HG02642 (cell line): ENCODE measurements around the gene KCNJ6.
"Not testable (repeated sequence)": the region's sequence is repeated elsewhere in the genome, so short reads cannot be mapped to it uniquely, and the experiment has no call there.

Experiments
- ATAC-seq: cut with Tn5 transposase; IDR thresholded peaks from one replicate; pipeline ENCODE4 v1.9.1; 2021; ENCODE audit warnings: mild to moderate bottlenecking; ENCODE audit not compliant: unreplicated experiment, poor library complexity

Gene KCNJ6

GRCh38 chr21:37695111-37695510 lies 221.1 kb downstream of the KCNJ6 start:
- no peak for ATAC-seq

GRCh38 chr21:37688952-37689659 lies 227.2 kb downstream of the KCNJ6 start:
- ATAC-seq, result no peak

- no peak for ATAC-seq
Measured at GRCh38 chr21:37686991-37687810, 229.1 kb downstream of the KCNJ6 start.

- ATAC-seq, result no peak
Measured at GRCh38 chr21:37684547-37684946, 231.7 kb downstream of the KCNJ6 start.

GRCh38 chr21:37684115-37684493 lies 232.2 kb downstream of the KCNJ6 start:
- ATAC-seq, result no peak

GRCh38 chr21:37683396-37684114 lies 232.7 kb downstream of the KCNJ6 start:
- no peak for ATAC-seq

DNA sequence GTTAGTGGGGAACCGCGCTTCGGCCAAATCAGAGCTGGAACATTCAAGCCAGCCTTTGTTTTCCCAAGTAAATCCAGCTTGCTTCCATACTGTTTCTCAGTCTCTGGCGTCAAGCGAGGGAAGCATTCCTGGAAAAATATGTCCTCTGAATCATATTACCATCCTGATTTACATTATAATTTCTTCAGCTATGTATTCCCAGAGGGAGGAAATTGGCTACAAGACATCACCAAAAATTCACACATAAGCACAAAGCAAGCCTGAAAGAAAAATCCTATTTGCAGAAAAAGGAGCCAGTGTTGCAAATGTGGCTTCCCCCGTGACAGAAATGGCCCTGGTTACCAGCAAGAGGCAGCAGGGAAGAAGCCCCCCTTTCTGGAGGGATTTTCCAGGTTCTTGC lies 233.3 kb downstream of the KCNJ6 start:
- no peak for ATAC-seq

DNA sequence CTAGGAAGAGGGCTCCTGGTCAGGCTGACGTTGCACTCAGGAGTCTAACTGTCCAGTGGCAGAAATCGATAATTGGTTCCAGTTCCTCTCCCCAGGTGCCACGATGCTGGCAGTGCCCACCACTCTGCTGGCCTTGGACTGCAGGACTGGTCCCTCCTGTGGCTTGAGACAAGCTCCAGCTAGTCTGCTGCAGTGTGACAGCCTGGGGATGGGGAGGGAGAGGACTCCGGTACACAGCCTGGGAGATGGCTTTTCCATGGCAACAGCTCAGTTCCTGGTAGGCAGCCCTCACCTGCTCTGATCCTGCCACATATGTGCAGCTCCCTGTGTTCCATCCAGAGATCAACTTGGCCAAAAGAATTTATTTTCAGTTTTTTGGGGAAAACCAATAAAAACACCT lies 239.3 kb downstream of the KCNJ6 start:
- ATAC-seq, result no peak

- ATAC-seq, result no peak
Measured at GRCh38 chr21:37675202-37675801, 241.0 kb downstream of the KCNJ6 start.

DNA sequence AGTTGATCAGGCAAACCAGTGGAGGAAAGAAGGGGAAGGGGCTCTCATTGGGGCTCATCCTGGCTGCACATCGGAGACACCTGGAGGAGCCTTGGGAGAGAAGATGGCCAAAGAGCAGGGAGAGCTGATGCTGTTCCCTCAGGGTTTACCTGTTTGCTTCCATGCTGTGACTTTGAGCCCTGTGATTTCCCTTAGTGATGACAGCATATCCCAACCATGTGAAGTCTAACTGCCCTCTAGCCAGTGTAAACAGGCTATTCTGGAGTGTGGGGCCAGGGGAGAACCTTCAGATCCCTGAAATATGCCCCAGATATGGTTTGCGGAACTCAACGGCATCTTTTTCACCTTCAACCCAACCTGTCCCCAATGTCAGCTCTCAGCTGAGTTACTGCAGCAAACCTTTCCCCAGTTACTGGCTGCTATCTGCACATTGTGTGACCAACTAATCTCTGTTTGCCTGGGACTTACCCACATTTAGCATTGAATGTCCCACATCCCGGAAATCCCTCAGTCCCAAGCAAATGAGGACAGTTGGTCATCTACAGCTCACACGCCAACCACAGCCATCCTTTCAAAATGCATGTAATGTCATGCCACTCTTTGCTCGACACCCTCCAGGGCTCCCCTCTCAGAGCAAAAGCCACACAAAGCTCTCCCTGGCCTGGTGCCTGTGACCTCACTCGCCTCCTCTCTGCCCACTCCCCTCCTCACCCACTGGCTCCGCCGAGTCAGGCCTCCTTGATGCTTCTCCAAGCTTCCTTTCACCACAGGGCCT lies 242.3 kb downstream of the KCNJ6 start:
- no peak for ATAC-seq

GRCh38 chr21:37671381-37671780 lies 244.9 kb downstream of the KCNJ6 start:
- no peak for ATAC-seq

- ATAC-seq, result no peak
Measured at GRCh38 chr21:37670883-37671282, 245.4 kb downstream of the KCNJ6 start.

DNA sequence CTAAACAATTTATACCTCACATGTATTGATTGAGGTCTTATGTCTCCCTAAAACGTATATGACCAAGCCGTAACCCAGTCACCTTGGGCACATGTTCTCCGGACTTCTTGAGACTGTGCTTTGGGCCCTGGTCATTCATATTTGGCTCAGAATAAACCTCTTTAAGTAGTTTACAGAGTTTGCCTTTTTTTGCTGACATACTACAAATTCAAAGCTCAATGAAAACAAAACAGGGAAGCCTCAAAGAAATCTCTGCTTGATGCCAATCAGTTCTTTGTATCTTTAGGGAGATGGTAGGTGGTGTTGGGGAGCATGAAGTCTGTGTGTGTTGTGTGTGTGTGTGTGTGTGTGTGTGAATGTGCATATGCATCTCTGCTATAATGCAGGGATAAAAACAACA lies 247.0 kb downstream of the KCNJ6 start:
- ATAC-seq, result no peak

DNA sequence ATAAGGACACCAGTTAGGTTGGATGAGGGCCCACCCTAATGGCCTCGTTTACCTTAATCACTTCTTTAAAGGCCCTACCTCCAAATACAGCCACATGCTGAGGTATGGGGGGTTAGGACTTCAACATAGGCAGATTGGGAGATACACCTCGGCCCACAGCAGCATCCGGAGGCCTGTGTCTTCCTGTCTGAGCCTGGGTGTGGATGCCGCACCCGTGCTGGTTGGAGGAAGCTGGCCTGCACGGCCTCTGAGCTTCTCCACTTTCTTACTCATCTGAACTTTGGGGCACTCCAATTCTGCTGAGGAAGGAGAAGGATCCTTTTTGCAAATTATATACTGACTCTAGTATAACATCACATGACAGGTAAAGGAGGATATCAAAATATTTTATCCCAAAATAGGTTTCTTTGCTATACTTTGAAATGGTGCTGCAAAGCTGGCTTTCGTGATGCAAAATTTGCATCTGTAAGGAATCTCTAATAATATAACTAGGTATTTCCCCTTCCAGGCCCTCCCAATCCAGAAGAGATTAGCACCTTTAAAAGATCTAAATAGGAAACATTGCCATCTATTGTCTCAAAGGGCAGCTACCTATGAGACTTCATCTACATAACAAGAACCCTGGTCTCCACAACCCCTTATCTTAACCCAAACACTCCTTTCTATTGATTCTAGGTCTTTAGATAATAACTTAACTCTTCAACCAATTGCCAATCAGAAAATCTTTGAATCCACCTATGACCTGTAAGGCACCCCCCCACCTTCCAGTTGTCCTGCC lies 247.6 kb downstream of the KCNJ6 start:
- no peak for ATAC-seq

GRCh38 chr21:37667380-37667779 lies 248.9 kb downstream of the KCNJ6 start:
- no peak for ATAC-seq

GRCh38 chr21:37665230-37666024 lies 250.8 kb downstream of the KCNJ6 start:
- no peak for ATAC-seq

DNA sequence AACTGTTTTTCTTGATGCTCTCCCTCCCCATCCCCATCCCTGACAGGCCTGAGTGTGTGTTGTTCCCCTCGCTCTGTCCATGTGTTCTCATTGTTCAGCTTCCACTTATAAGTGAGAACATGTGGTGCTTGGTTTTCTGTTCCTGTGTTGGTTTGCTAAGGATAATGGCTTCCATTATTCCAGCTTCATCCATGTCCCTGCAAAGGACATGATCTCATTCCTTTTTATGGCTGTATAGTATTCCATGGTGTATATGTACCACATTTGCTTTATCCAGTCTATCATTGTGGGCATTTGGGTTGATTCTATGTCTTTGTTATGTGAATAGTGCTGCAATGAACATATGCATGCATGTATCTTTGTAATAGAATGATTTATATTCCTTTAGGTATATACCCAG lies 254.0 kb downstream of the KCNJ6 start:
- ATAC-seq, result not testable (repeated sequence)

DNA sequence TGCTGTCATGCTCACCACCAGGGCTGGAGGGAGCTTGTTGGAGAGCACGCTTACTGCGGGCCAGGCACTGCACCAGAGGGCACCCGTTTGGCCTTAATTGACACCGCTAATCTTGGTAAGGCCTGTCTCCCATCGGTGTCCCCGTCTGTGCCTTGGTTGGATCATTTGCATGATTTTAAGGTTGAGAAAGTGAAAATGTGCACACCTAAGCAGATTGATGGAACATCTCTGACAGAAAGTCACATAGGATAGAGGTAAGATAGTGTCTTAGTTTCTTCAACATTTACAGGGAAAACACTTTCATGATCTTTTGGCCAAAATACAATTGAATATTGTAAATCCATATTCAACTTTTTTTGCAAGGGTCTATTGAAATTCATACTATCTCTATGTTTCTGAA lies 255.5 kb downstream of the KCNJ6 start:
- no peak for ATAC-seq

DNA sequence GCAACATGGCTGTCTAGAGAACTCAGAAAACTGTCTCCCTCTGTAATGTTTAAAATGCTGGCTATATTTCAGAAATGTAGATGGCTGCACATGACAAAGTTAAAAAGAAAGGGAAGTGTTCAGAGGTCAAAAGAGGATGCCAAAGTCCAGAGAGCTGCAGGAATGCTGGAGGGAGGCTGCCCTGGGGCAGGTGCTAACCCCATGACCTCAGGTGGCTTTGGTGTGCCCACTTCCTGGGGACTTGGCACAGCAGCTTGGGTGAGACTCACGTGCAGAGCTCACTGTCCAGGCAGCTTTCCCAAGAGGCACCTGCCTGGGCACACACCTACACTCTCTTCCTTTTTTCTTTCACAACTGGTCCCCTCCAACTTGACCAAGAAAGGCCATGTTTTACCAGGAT lies 256.4 kb downstream of the KCNJ6 start:
- no peak for ATAC-seq
